ENCODE measurements around the gene TAAR8.
"Not testable (repeated sequence)": the region's sequence is repeated elsewhere in the genome, so short reads cannot be mapped to it uniquely, and the experiment has no call there.

The TAAR8 gene

GRCh38 chr6:132592855-132593254 lies 40.4 kb downstream of the TAAR8 start:
- TF ChIP-seq CTCF (IDR thresholded peaks at IDR 0.05; ENCODE audit: poor library complexity, severe bottlenecking): no peak
- no peak for DNase-seq (ENCODE audit: low spot score)

GRCh38 chr6:132596201-132596600 lies 43.7 kb downstream of the TAAR8 start:
- H3K36me3 ChIP-seq (ENCODE audit: low read depth): no peaks in the 10 kb centered on the region
- no peaks in the 10 kb centered on the region for H3K4me1 ChIP-seq (ENCODE audit: insufficient read depth, poor library complexity, severe bottlenecking)
- H3K27ac ChIP-seq (ENCODE audit: poor library complexity, severe bottlenecking): no peak overlapping the region
- no peak for DNase-seq (ENCODE audit: low spot score)
- ATAC-seq (ENCODE audit: low read depth): no peak
- no peaks in the 10 kb centered on the region for H3K27me3 ChIP-seq (ENCODE audit: insufficient read depth, poor library complexity, severe bottlenecking)
- no peaks in the 10 kb centered on the region for H3K9me3 ChIP-seq (ENCODE audit: severe bottlenecking)
- H3K4me3 ChIP-seq (ENCODE audit: severe bottlenecking): no peak overlapping the region
- no peak for TF ChIP-seq CTCF (IDR thresholded peaks at IDR 0.05; ENCODE audit: poor library complexity, severe bottlenecking)

More at GRCh38 chr6:132592855-132593254, 40.4 kb downstream of the TAAR8 start:
- H3K27ac ChIP-seq (ENCODE audit: poor library complexity, severe bottlenecking): no peak overlapping the region
- H3K36me3 ChIP-seq (ENCODE audit: low read depth): no peaks in the 10 kb centered on the region
- ATAC-seq (ENCODE audit: low read depth): no peak
- H3K27me3 ChIP-seq (ENCODE audit: insufficient read depth, poor library complexity, severe bottlenecking): no peaks in the 10 kb centered on the region
- H3K9me3 ChIP-seq (ENCODE audit: severe bottlenecking): no peaks in the 10 kb centered on the region
- H3K4me3 ChIP-seq (ENCODE audit: severe bottlenecking): no peak overlapping the region
- H3K4me1 ChIP-seq (ENCODE audit: insufficient read depth, poor library complexity, severe bottlenecking): no peaks in the 10 kb centered on the region

- ATAC-seq (ENCODE audit: low read depth) (peak; percentile 51; the same call in 1 of the 3 replicates), DNase-seq (ENCODE audit: low spot score) (no peak)
- no peak overlapping the region for H3K4me3 ChIP-seq (ENCODE audit: severe bottlenecking)
- H3K27me3 ChIP-seq (ENCODE audit: insufficient read depth, poor library complexity, severe bottlenecking): no peaks in the 10 kb centered on the region
- no peaks in the 10 kb centered on the region for H3K4me1 ChIP-seq (ENCODE audit: insufficient read depth, poor library complexity, severe bottlenecking)
- H3K27ac ChIP-seq (ENCODE audit: poor library complexity, severe bottlenecking): no peak overlapping the region
- no peaks in the 10 kb centered on the region for H3K36me3 ChIP-seq (ENCODE audit: low read depth)
- no peaks in the 10 kb centered on the region for H3K9me3 ChIP-seq (ENCODE audit: severe bottlenecking)
- TF ChIP-seq CTCF (IDR thresholded peaks at IDR 0.05; ENCODE audit: poor library complexity, severe bottlenecking): peak; percentile 54
These were observed 46.0 kb downstream of the TAAR8 start for GRCh38 chr6:132598473-132598872.

GRCh38 chr6:132600900-132601299 lies 48.4 kb downstream of the TAAR8 start:
- ATAC-seq (ENCODE audit: low read depth); H3K4me3 ChIP-seq (ENCODE audit: severe bottlenecking); H3K36me3 ChIP-seq (ENCODE audit: low read depth); H3K4me1 ChIP-seq (ENCODE audit: insufficient read depth, poor library complexity, severe bottlenecking); H3K9me3 ChIP-seq (ENCODE audit: severe bottlenecking); DNase-seq (ENCODE audit: low spot score); H3K27me3 ChIP-seq (ENCODE audit: insufficient read depth, poor library complexity, severe bottlenecking); H3K27ac ChIP-seq (ENCODE audit: poor library complexity, severe bottlenecking): not testable (repeated sequence)
